OCI-LY7 (cell line): Measurements from ENCODE around the gene VNN1. TPM values are rescaled to one million over a fixed set of nuclear protein-coding genes. Genes with fewer than 3 reads are reported as not detected.

Experiments used
- BruUV-seq: library from RNA; stranded (reverse); fragments of 400-500 nt; replicated peaks from 2 replicates; lab custom pipeline; 2021; lab: Mats Ljungman, UMichigan
- CTCF ChIA-PET: fragments of 300-600 bp; sonication (Branson Sonifier 250); formaldehyde crosslinking; loops from one replicate; lab custom pipeline; 2022; ENCODE audit warnings: antibody characterized with exemption; ENCODE audit not compliant: unreplicated experiment; lab: Charles Lee
- POLR2A ChIA-PET: fragments of 300-600 bp; sonication (Branson Sonifier 250); formaldehyde crosslinking; loops from one replicate; lab custom pipeline; 2022; ENCODE audit warnings: antibody characterized with exemption; lab: Charles Lee
- DNase-seq: peaks from one replicate; pipeline ENCODE4 v3.0.0-alpha.2; 2015; ENCODE audit warnings: low spot score
- H2AFZ ChIP-seq: fragments of 200-600 bp; sonication (generic), shearing (Covaris generic); 2 replicates; pipeline ENCODE4 v1.6.1; 2014; ENCODE audit warnings: mild to moderate bottlenecking, antibody characterized with exemption, low read length, moderate library complexity
- H3K27ac ChIP-seq: fragments of 200-600 bp; sonication (generic); 2 replicates; pipeline ENCODE4 v1.5.1; 2014; ENCODE audit warnings: mixed run types, low read depth, mild to moderate bottlenecking, moderate library complexity, low read length, inconsistent platforms; ENCODE audit not compliant: poor library complexity, severe bottlenecking
- H3K36me3 ChIP-seq: fragments of 200-600 bp; sonication (generic); 2 replicates; pipeline ENCODE4 v1.6.1; 2014; ENCODE audit warnings: mild to moderate bottlenecking, antibody characterized with exemption, low read length, moderate library complexity, mixed read lengths; ENCODE audit not compliant: insufficient read depth
- H3K4me1 ChIP-seq: fragments of 200-600 bp; sonication (generic); 2 replicates; pipeline ENCODE4 v1.5.1; 2014; ENCODE audit warnings: mild to moderate bottlenecking, low read length; ENCODE audit not compliant: insufficient read depth, poor library complexity, severe bottlenecking
- H3K4me2 ChIP-seq: fragments of 200-600 bp; sonication (generic); 2 replicates; pipeline ENCODE4 v1.6.1; 2014; ENCODE audit warnings: mild to moderate bottlenecking, low read length
- H3K4me3 ChIP-seq: fragments of 200-600 bp; sonication (generic); 2 replicates; pipeline ENCODE4 v1.5.1; 2014; ENCODE audit warnings: mild to moderate bottlenecking, low read depth, low read length; ENCODE audit not compliant: poor library complexity, severe bottlenecking
- H3K79me2 ChIP-seq: fragments of 200-600 bp; sonication (generic); 2 replicates; pipeline ENCODE4 v1.6.1; 2016; ENCODE audit warnings: low read depth, mild to moderate bottlenecking, low read length, moderate library complexity, mixed read lengths; ENCODE audit not compliant: insufficient read depth
- H3K9me2 ChIP-seq: fragments of 200-600 bp; sonication (generic); 2 replicates; pipeline ENCODE4 v1.6.1; 2016; ENCODE audit warnings: mild to moderate bottlenecking, low read length, mixed read lengths; ENCODE audit not compliant: insufficient read depth
- H3K9me3 ChIP-seq: fragments of 200-600 bp; sonication (generic); 2 replicates; pipeline ENCODE4 v1.6.1; 2014; ENCODE audit warnings: mild to moderate bottlenecking, mixed run types, low read length, mixed read lengths
- H4K20me1 ChIP-seq: fragments of 200-600 bp; sonication (generic); 2 replicates; pipeline ENCODE4 v1.6.1; 2014; ENCODE audit warnings: mild to moderate bottlenecking, antibody characterized with exemption, low read length, moderate library complexity, mixed read lengths; ENCODE audit not compliant: insufficient read depth
- EZH2phosphoT487 ChIP-seq: fragments of 200-600 bp; sonication (generic); IDR thresholded peaks from 2 replicates; pipeline ENCODE4 v1.6.1; 2018; ENCODE audit warnings: low read depth, borderline replicate concordance, mild to moderate bottlenecking, mixed run types, antibody characterized with exemption, low read length, moderate library complexity, mixed read lengths
- intact Hi-C: fragments of 100-400 bp; cut with micrococcal nuclease; formaldehyde crosslinking; loops from one replicate; pipeline ENCODE4 v1.10.0; 2022; ENCODE audit not compliant: unreplicated experiment
- total RNA-seq, 2 experiments: library from RNA; depleted of rRNA in 1 of 2; stranded (reverse); fragments of >200 nt in 1 of 2; shearing (Covaris generic) in 1 of 2; gene quantifications; 2 replicates each; pipeline ENCODE4 v1.2.3, GENCODE V29; 2014 to 2022
- TF ChIP-seq, protein P1 (sequence below): fragments of 200-600 bp; sonication (generic); conservative IDR thresholded peaks from 2 replicates; pipeline ENCODE4 v1.5.1; 2014; ENCODE audit warnings: mild to moderate bottlenecking, antibody characterized with exemption, low read length, moderate library complexity, mixed read lengths

The VNN1 gene
- total RNA-seq, 2 experiments from 2014 or later = not detected

DNA sequence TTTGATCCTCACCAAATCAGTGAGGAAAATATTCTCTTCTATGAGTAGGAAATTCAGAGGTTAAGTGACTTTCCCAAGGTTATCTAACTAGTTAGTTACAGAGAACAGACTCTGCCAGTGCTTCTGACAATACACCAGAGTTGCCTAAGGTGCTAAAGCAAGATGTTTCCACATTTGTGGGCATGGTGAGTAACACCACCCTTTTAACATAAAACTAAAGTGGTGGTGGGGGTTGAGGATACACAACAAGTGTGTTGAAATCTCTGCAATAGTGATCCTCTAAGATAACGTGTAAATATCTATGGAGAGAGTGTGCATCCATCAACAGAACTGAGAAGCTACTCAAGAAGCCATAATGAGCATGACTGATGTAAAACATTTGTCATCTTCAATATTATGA lies 32.2 kb upstream of the VNN1 start:
- intact Hi-C loops = no loop called here
- no peak overlapping the region for H3K27ac ChIP-seq
- H3K4me3 ChIP-seq = no peak overlapping the region
- BruUV-seq = no TSS peak
- H3K9me3 ChIP-seq = no peaks in the 10 kb centered on the region
- peaks cover 88% of the 10 kb centered on the region for H3K36me3 ChIP-seq
- no peaks in the 10 kb centered on the region for H3K9me2 ChIP-seq
- H3K4me1 ChIP-seq = peaks cover under 1% of the 10 kb centered on the region
- no peak overlapping the region for H3K4me2 ChIP-seq
- H2AFZ ChIP-seq = no peak overlapping the region
- CTCF ChIA-PET = no interaction called here
- POLR2A ChIA-PET = interaction anchor here (0.6 kb wide), 1 partner anchor 36 kb away, joined by 4 read pairs; no protein-coding TSS in a partner anchor
- no peak for DNase-seq
- TF ChIP-seq, protein P1, sequence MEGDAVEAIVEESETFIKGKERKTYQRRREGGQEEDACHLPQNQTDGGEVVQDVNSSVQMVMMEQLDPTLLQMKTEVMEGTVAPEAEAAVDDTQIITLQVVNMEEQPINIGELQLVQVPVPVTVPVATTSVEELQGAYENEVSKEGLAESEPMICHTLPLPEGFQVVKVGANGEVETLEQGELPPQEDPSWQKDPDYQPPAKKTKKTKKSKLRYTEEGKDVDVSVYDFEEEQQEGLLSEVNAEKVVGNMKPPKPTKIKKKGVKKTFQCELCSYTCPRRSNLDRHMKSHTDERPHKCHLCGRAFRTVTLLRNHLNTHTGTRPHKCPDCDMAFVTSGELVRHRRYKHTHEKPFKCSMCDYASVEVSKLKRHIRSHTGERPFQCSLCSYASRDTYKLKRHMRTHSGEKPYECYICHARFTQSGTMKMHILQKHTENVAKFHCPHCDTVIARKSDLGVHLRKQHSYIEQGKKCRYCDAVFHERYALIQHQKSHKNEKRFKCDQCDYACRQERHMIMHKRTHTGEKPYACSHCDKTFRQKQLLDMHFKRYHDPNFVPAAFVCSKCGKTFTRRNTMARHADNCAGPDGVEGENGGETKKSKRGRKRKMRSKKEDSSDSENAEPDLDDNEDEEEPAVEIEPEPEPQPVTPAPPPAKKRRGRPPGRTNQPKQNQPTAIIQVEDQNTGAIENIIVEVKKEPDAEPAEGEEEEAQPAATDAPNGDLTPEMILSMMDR = no peak
- no peak for TF ChIP-seq EZH2phosphoT487
- H3K79me2 ChIP-seq = no peaks in the 10 kb centered on the region
- no peaks in the 10 kb centered on the region for H4K20me1 ChIP-seq

DNA sequence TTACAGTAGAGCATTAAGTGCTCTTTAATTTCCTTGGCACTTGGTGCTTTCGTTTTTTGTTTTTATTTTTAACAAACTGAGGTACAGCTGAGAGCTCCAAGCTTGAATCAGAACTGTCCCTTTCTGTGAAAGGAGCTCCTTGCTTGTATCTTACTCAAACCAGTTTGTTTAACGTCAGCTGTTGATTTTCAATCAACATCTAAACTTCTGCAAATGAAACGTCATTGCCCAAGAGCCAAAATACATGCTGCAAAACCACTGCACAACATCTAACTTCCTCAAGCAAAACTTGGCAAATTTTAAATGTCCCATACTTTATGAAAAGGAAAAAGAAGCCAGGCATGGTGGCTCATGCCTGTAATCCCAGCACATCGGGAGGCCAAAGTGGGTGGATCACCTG lies 28.6 kb upstream of the VNN1 start:
- intact Hi-C loops = no loop called here
- Histone ChIP-seq H3K36me3 (peaks cover 59% of the 10 kb centered on the region), H3K4me3 (no peak overlapping the region), H3K27ac (no peak overlapping the region), H3K4me1 (no peaks in the 10 kb centered on the region), H3K9me2 (no peaks in the 10 kb centered on the region), H4K20me1 (no peaks in the 10 kb centered on the region), H2AFZ (no peak overlapping the region), H3K79me2 (no peaks in the 10 kb centered on the region), H3K9me3 (no peaks in the 10 kb centered on the region), H3K4me2 (no peak overlapping the region)
- DNase-seq = no peak
- no TSS peak for BruUV-seq
- TF ChIP-seq, protein P1 = no peak
- TF ChIP-seq EZH2phosphoT487 = no peak
- POLR2A ChIA-PET = interaction anchor here (1.1 to 2.0 kb wide), 4 partner anchors 10 to 202 kb away, joined by 3 to 7 read pairs (median 5); no protein-coding TSS in a partner anchor
- CTCF ChIA-PET = no interaction called here

DNA sequence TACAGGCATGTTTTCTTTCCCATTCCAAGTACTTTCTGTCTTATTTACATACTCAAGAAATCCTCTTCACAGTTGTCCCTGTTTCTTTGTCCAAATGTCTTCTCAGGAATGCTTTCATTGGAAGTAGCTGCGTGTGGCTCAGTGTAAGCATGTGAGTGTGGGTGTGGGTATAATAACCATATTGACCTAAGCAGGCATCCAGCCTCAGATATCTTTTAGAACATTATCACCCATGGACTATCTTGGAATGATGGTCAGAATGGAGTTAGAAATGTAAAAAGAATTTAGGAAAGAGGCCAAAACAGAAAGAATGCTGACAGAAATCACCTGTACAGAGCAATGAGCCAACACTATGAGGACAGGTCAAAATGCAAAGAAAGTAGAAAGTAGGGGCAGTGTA lies 27.4 kb upstream of the VNN1 start:
- ChIA-PET POLR2A (interaction anchor here (1.4 to 2.0 kb wide), 2 partner anchors 22 kb away, joined by 5 to 6 read pairs; no protein-coding TSS in a partner anchor), CTCF (no interaction called here)
- H2AFZ ChIP-seq = no peak overlapping the region
- intact Hi-C loops = no loop called here
- H4K20me1 ChIP-seq = no peaks in the 10 kb centered on the region
- no peak overlapping the region for H3K27ac ChIP-seq
- H3K36me3 ChIP-seq = peaks cover 49% of the 10 kb centered on the region
- no peaks in the 10 kb centered on the region for H3K79me2 ChIP-seq
- no peak overlapping the region for H3K4me3 ChIP-seq
- H3K9me2 ChIP-seq = no peaks in the 10 kb centered on the region
- no peaks in the 10 kb centered on the region for H3K9me3 ChIP-seq
- no peak for DNase-seq
- no TSS peak for BruUV-seq
- H3K4me2 ChIP-seq = no peak overlapping the region
- TF ChIP-seq, protein P1 = no peak
- no peak for TF ChIP-seq EZH2phosphoT487
- no peaks in the 10 kb centered on the region for H3K4me1 ChIP-seq
